ENCODE data around the gene HOTAIR. TPM values are rescaled to one million over a fixed set of nuclear protein-coding genes. Genes with fewer than 3 reads are reported as not detected.
A peak's percentile ranks its signal among the peaks of the same experiment; 100 is the strongest.

HOTAIR gene
- total and polyA plus RNA-seq, 7 donors: 0.23 to 0.53 (median 0.25) TPM; not detected in 4

- ATAC-seq: no peak
- DNase-seq: peak in 1 of 2 donors; percentile 13
- no peaks in the 10 kb centered on the region for H3K27me3 ChIP-seq (ENCODE audit: insufficient read depth in 3 of 3, low read length in 2 of 3)
- TF ChIP-seq, protein P1, sequence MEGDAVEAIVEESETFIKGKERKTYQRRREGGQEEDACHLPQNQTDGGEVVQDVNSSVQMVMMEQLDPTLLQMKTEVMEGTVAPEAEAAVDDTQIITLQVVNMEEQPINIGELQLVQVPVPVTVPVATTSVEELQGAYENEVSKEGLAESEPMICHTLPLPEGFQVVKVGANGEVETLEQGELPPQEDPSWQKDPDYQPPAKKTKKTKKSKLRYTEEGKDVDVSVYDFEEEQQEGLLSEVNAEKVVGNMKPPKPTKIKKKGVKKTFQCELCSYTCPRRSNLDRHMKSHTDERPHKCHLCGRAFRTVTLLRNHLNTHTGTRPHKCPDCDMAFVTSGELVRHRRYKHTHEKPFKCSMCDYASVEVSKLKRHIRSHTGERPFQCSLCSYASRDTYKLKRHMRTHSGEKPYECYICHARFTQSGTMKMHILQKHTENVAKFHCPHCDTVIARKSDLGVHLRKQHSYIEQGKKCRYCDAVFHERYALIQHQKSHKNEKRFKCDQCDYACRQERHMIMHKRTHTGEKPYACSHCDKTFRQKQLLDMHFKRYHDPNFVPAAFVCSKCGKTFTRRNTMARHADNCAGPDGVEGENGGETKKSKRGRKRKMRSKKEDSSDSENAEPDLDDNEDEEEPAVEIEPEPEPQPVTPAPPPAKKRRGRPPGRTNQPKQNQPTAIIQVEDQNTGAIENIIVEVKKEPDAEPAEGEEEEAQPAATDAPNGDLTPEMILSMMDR (IDR thresholded peaks at IDR 0.05): no peak
- no peaks in the 10 kb centered on the region for H3K9me3 ChIP-seq
- no peaks in the 10 kb centered on the region for H3K36me3 ChIP-seq (ENCODE audit: insufficient read depth in 1 of 2, low read depth in 1 of 2)
- peak overlapping the region; percentile 95 for H3K27ac ChIP-seq
- WGBS, 3 donors: 4 to 16% (median 7%) methylated on average over 13 of the region's 13 CpGs
- peaks cover 16% of the 10 kb centered on the region for H3K4me1 ChIP-seq
- peak overlapping the region; percentile 78 for H3K4me3 ChIP-seq
- intact Hi-C loops (cut with DNase I): no loop called here
Measured at GRCh38 chr12:53998900-53999236, 24.1 kb upstream of the HOTAIR start.

GRCh38 chr12:53998110-53998899 is 23.6 kb upstream of the HOTAIR start:
- no peak for ATAC-seq
- intact Hi-C loops (cut with DNase I): no loop called here
- H3K27ac ChIP-seq: peak overlapping the region; percentile 95
- H3K4me1 ChIP-seq: peaks cover 15% of the 10 kb centered on the region
- no peaks in the 10 kb centered on the region for H3K36me3 ChIP-seq (ENCODE audit: insufficient read depth in 1 of 2, low read depth in 1 of 2)
- H3K4me3 ChIP-seq: peak overlapping the region; percentile 78
- WGBS, 3 donors: 5 to 16% (median 8%) methylated on average over 8 to 11 of the region's 11 CpGs
- no peaks in the 10 kb centered on the region for H3K27me3 ChIP-seq (ENCODE audit: insufficient read depth in 3 of 3, low read length in 2 of 3)
- TF ChIP-seq, protein P1 (IDR thresholded peaks at IDR 0.05): no peak
- peak in 1 of 2 donors; percentile 53 for DNase-seq
- H3K9me3 ChIP-seq: no peaks in the 10 kb centered on the region

DNA sequence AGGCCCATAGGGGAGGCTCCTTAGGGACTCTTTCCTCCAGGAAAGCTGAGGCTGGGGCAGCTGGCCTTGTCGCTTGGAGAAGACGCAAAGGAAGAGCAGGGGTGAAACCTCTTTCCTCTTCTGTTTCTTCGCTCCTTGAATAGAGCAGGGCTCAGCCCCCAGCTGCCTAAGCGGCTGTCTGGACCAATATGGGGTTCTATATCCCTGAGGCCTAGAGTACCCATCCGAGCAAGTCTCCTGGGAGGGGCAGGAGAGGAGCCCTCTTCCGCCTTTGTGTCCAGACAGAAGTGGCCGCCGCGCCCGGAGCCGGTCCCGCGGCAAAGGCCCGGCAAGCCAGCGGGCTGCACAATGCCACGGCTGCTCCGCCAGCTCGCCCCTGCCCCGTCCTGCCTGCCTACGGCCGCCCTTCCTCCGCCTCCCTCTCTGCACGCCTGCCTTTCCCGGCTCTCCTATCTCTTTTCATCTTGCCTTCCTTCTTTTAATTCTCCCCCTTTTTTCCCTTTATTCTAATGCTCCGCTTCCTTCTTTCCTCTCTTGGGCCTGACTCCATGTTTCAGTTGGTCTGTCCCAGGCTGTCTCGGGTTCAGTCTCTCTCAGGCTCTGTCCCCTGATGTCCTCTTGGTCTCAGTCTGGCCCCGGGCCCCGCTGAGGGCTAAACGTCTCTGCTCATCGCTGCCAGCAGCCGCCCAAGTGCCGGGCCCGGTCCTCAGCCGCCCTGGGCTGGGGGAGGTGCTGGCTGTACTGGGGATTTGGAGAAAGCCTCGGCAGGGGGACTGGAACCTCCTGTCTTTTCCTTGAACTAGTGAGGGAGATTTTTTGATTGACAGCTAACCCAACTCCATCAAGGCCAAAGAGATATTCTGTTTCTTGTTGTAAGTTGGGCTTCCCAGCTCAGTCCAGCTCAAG is 22.7 kb upstream of the HOTAIR start:
- intact Hi-C loops (cut with DNase I): loop anchor here in 1 of 2 donors (2.0 kb wide), 1 partner anchor 15 kb away; no protein-coding TSS in a partner anchor
- WGBS, 3 donors: 1 to 2% (median 2%) methylated on average over 28 to 35 of the region's 35 CpGs
- no peaks in the 10 kb centered on the region for H3K27me3 ChIP-seq (ENCODE audit: insufficient read depth in 3 of 3, low read length in 2 of 3)
- ATAC-seq (peak in 3 of 4 donors; percentile 12 to 22 (median 15)), DNase-seq (peak in 1 of 2 donors; percentile 80)
- H3K4me1 ChIP-seq: peaks cover 8% of the 10 kb centered on the region
- no peaks in the 10 kb centered on the region for H3K36me3 ChIP-seq (ENCODE audit: insufficient read depth in 1 of 2, low read depth in 1 of 2)
- H3K27ac ChIP-seq: peak overlapping the region; percentile 95
- TF ChIP-seq, protein P1 (IDR thresholded peaks at IDR 0.05): no peak
- peak overlapping the region; percentile 78 for H3K4me3 ChIP-seq
- H3K9me3 ChIP-seq: no peaks in the 10 kb centered on the region

DNA sequence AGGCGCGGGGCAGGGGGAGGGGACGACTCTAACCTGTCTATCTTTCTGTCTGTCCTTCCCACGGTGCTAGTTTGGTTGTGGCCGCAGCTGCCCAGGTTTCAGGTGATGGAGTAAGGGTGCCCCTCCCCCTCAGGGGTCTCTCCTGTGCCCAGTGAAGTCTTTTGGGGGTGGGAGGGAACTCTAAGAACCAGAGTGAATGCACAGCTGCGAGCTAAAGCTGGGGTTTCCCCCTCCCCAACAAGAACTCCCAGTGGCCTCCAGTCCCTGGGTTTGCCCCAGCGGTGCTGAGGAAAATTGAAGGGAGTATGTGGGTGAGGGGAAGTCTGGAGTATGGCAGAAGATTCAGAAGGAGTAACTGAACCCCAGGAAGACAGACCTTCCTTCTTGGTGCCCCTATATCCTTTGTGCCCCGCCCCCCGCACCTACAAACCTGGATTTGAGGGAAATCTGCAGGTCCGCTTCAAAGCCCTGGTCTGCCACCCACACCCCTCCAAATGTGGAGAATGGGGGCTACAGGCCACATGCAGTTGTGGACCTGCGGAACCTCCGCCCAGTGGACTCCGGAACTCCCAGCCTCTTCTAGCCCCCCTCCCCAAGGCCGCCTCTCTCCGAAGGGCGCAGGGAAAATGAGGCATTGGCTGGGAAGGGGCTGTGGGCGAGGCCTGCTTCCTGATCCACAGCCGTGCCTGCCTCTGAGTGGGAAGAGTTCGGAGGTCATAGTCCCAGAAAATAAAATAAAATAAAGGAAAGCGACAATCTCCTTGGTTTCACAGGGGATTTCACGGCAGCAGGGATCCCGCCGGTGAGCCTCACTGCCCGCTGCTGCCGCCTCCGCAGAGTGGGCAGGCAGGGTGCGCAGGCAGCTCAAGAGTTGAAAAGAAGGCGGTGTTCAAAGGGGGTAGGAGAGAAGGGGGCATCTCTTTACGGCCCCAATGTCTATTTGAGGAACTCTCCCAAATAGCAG is 21.8 kb upstream of the HOTAIR start:
- Histone ChIP-seq H3K27me3 (ENCODE audit: insufficient read depth in 3 of 3, low read length in 2 of 3) (no peaks in the 10 kb centered on the region), H3K4me3 (peak overlapping the region; percentile 78), H3K36me3 (ENCODE audit: insufficient read depth in 1 of 2, low read depth in 1 of 2) (no peaks in the 10 kb centered on the region), H3K9me3 (no peaks in the 10 kb centered on the region), H3K27ac (peak overlapping the region; percentile 95), H3K4me1 (peaks cover 17% of the 10 kb centered on the region)
- TF ChIP-seq, protein P1 (IDR thresholded peaks at IDR 0.05): no peak
- WGBS, 3 donors: 7 to 13% (median 10%) methylated on average over 29 of the region's 29 CpGs
- intact Hi-C loops (cut with DNase I): loop anchor here in 1 of 2 donors (2.0 kb wide), 1 partner anchor 14 kb away; no protein-coding TSS in a partner anchor
- ATAC-seq: peak in 2 of 4 donors; percentile 16 to 19
- no peak for DNase-seq

Measured in psoas muscle (tissue), 8 donors.